Astrocyte of the cerebellum (primary cell): ENCODE measurements around the gene CRELD2.

Source experiments
- DNase-seq: peaks from one replicate; pipeline ENCODE4 v3.0.0-alpha.2; 2011; ENCODE audit warnings: low read depth
- H3K4me3 ChIP-seq: 2 replicates; pipeline ENCODE4 v1.5.1; 2011; ENCODE audit warnings: mild to moderate bottlenecking, low read depth, low read length, moderate library complexity
- CTCF ChIP-seq: IDR thresholded peaks from 2 replicates; pipeline ENCODE4 v1.5.1; 2012; ENCODE audit warnings: low read length, low read depth, moderate library complexity, mild to moderate bottlenecking; ENCODE audit errors: missing control alignments
- in situ Hi-C: cut with HindIII; loops from 2 replicates; pipeline ENCODE4 v1.10.0; 2017; ENCODE audit warnings: low sequenced_read_pairs

The CRELD2 gene

GRCh38 chr22:49951986-49952896, 33.8 kb downstream of the CRELD2 start:
- TF ChIP-seq CTCF, result no peak
- H3K4me3 ChIP-seq, result no peak overlapping the region
- no peak for DNase-seq
- in situ Hi-C loops, result no loop called here

DNA sequence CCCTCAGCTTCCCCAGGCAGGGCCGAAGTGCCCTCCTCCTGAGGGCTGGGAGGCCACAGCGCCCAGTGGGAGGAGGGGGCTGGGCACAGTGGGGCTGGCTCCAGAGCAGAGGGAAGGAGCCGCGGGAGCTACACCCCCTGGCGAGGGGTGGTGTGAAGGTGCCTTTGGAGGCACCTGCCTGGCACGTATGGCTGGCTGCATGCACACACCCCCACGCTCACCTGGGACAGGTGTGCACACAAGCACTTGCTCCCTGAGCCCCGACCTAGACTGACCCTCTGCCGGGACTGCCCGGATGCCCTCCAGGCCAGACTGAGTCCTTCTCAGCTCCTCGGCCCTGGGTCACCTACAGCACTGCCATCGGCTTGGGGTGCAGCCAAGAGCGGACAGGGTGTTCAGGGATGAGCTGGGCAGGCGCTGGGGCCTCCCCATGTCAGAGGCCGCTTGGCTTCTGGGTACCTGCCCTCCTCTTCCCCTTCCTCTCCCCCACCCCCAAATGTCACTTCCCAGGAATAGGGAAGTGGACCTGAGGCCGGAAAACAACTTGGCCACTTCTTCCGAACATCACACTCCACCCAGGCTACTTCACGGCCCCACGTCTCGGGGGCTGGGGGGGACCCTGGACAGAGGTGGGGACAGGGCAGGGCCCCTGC, 34.7 kb downstream of the CRELD2 start:
- TF ChIP-seq CTCF, result no peak
- no peak overlapping the region for H3K4me3 ChIP-seq
- no peak for DNase-seq
- in situ Hi-C loops, result no loop called here

DNA sequence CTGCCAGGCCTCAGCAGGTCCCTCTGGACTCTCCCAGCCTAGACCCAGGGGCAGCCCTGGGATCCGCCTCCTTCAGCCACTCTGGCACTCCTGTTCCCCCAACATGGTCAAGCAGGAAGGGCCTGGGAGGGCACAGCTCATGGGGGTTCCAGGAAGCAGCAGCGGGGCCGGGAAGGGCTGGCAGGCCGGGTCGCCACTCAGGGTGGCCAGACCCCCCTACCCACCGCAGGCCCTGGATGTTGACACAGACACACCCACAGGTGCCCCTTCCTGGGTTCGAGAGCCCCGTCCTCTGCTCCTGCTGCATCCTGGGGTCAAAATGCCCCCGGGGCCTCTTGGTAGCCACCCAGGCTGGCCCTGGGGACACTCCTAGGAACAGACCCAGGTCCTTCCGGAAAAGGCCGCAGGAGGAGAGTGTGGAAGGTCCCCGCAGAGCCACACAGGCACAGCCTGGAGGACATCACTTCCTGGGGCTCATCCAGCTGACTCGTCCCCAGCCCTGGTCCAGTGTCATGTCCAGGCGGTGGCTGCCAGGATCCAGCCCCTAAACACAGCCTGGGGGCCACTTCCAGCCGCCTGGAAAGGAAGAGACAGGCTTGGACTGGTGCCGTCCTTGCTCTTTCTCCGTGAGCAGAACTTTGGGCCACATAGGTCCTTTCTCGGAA, 35.4 kb downstream of the CRELD2 start:
- H3K4me3 ChIP-seq, result no peak overlapping the region
- in situ Hi-C loops, result no loop called here
- DNase-seq, result no peak
- TF ChIP-seq CTCF, result no peak

GRCh38 chr22:49954354-49954753, 35.9 kb downstream of the CRELD2 start:
- in situ Hi-C loops, result no loop called here
- no peak for TF ChIP-seq CTCF
- DNase-seq, result no peak
- no peak overlapping the region for H3K4me3 ChIP-seq

- DNase-seq, result no peak
- no peak overlapping the region for H3K4me3 ChIP-seq
- TF ChIP-seq CTCF, result no peak
- in situ Hi-C loops, result no loop called here
Observed at GRCh38 chr22:49954991-49955580, 36.7 kb downstream of the CRELD2 start.

DNA sequence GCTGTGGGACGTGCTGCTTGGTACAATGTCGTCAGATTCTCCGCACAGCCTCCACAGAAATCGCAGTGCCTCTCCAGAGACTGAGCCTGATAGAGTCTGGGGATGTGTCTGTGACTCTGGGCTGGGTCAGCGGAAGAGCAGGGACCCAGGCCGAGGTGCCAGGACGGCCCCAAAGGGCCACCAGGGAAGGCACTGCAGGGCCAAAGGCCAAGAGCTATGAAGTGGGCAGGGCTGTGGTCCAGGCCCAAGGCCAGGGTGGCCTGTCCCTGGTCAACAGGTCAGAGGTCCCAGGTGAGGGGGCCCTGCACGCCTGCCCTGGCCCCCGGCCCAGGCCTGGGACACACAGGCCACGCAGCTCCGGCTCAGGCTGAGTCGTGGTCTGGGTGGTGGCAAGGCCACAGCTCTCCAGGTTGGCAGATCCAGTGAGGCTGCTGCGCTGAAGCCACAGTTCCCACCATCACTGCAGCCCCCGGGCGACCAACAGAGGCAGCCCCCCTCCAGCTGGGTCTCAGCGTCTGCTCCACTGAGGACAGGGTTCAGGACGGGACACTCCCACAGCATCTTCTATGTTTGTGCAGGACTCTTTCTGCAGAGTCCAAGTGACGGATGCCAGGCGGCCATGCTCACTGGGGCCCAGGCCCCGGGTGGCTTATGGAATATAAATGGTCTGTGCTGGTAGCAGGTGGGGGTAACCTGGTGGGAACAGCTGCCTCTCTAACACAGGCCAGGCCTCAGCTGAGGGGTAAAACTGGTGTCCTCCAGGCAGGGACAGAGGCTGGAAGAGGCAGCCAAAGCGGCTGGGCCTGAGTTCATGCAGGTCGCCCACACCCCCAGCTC, 37.4 kb downstream of the CRELD2 start:
- in situ Hi-C loops, result no loop called here
- no peak for DNase-seq
- H3K4me3 ChIP-seq, result no peak overlapping the region
- no peak for TF ChIP-seq CTCF
